ENCODE measurements around the gene CLNK. TPM values are rescaled to one million over a fixed set of nuclear protein-coding genes. Genes with fewer than 3 reads are reported as not detected.

CLNK gene
- total RNA-seq, 2 donors from 2014 or later, result 0.16 TPM; not detected in 1

DNA sequence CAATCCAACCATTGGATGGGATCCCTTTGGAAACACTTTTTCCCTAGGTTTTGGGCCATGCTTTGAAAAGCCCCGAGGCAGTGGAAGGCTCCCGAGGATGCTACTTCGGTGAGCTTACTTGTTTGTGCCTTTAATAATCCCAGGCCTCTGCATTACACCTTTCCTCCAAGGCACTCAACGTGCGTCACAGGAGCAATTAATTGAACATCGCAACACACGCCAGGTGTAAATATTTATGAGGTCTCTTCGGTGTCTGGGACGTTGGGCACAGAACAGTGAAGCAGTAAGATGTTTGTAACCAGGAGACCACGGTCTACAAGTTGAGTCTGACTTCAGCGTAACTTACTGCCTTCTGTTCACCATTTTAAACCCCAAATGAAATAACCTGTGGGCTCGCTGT, 97.3 kb downstream of the CLNK start:
- no peak for TF ChIP-seq CTCF (IDR thresholded peaks at IDR 0.05)
- intact Hi-C loops (cut with DNase I), result loop anchor here (10.0 kb wide), 1 partner anchor 1038 kb away; no protein-coding TSS in a partner anchor

GRCh38 chr4:10584042-10584441, 100.5 kb downstream of the CLNK start:
- H3K27ac ChIP-seq, result no peak overlapping the region
- no peak overlapping the region for H3K9ac ChIP-seq (ENCODE audit: low read depth in 2 of 2, low read length in 2 of 2)
- no peak overlapping the region for H3K4me3 ChIP-seq
- H3K9me3 ChIP-seq, result no peaks in the 10 kb centered on the region
- H3K27me3 ChIP-seq, result no peaks in the 10 kb centered on the region
- H3K36me3 ChIP-seq, result no peaks in the 10 kb centered on the region
- intact Hi-C loops (cut with DNase I), result loop anchor here (5.0 to 10.0 kb wide), 3 partner anchors 843 to 1138 kb away; partner anchors contain the start of gene HS3ST1
- peak; percentile 27 for DNase-seq
- no peaks in the 10 kb centered on the region for H3K4me1 ChIP-seq
- TF ChIP-seq CTCF (IDR thresholded peaks at IDR 0.05), result no peak

More for the DNA sequence above, 97.3 kb downstream of the CLNK start:
- no peak for DNase-seq
- no peaks in the 10 kb centered on the region for H3K27me3 ChIP-seq
- H3K9me3 ChIP-seq, result no peaks in the 10 kb centered on the region
- H3K27ac ChIP-seq, result no peak overlapping the region
- no peak overlapping the region for H3K4me3 ChIP-seq
- no peaks in the 10 kb centered on the region for H3K4me1 ChIP-seq
- H3K9ac ChIP-seq (ENCODE audit: low read depth in 2 of 2, low read length in 2 of 2), result no peak overlapping the region
- no peaks in the 10 kb centered on the region for H3K36me3 ChIP-seq

- Histone ChIP-seq H3K4me1 (no peaks in the 10 kb centered on the region), H3K27me3 (no peaks in the 10 kb centered on the region), H3K9ac (ENCODE audit: low read depth in 2 of 2, low read length in 2 of 2) (no peak overlapping the region), H3K9me3 (no peaks in the 10 kb centered on the region), H3K27ac (no peak overlapping the region), H3K4me3 (no peak overlapping the region), H3K36me3 (no peaks in the 10 kb centered on the region)
- TF ChIP-seq CTCF (IDR thresholded peaks at IDR 0.05), result no peak
- intact Hi-C loops (cut with DNase I), result loop anchor here (5.0 to 10.0 kb wide), 3 partner anchors 844 to 1139 kb away; partner anchors contain the start of gene HS3ST1
- DNase-seq, result no peak
These were observed 101.6 kb downstream of the CLNK start for GRCh38 chr4:10582951-10583350.

- Histone ChIP-seq H3K9ac (ENCODE audit: low read depth in 2 of 2, low read length in 2 of 2) (no peak overlapping the region), H3K36me3 (no peaks in the 10 kb centered on the region), H3K27me3 (no peaks in the 10 kb centered on the region), H3K4me3 (no peak overlapping the region), H3K4me1 (no peaks in the 10 kb centered on the region), H3K9me3 (no peaks in the 10 kb centered on the region), H3K27ac (no peak overlapping the region)
- intact Hi-C loops (cut with DNase I), result loop anchor here (5.0 to 10.0 kb wide), 3 partner anchors 845 to 1140 kb away; partner anchors contain the start of gene HS3ST1
- TF ChIP-seq CTCF (IDR thresholded peaks at IDR 0.05), result peak; percentile 82
- peak; percentile 31 for DNase-seq
These were observed 102.4 kb downstream of the CLNK start for GRCh38 chr4:10582059-10582686.

GRCh38 chr4:10581022-10581421, 103.5 kb downstream of the CLNK start:
- Histone ChIP-seq H3K27ac (no peak overlapping the region), H3K27me3 (no peaks in the 10 kb centered on the region), H3K4me3 (no peak overlapping the region), H3K9me3 (no peaks in the 10 kb centered on the region), H3K36me3 (no peaks in the 10 kb centered on the region), H3K9ac (ENCODE audit: low read depth in 2 of 2, low read length in 2 of 2) (no peak overlapping the region), H3K4me1 (no peaks in the 10 kb centered on the region)
- intact Hi-C loops (cut with DNase I), result loop anchor here (5.0 to 10.0 kb wide), 3 partner anchors 846 to 1141 kb away; partner anchors contain the start of gene HS3ST1
- DNase-seq, result no peak
- no peak for TF ChIP-seq CTCF (IDR thresholded peaks at IDR 0.05)

Data from colonic mucosa (tissue), 4 donors.